Measurements from ENCODE around the gene ZNF311.
"Not testable (repeated sequence)": the region's sequence is repeated elsewhere in the genome, so short reads cannot be mapped to it uniquely, and the experiment has no call there.

Gene ZNF311

DNA sequence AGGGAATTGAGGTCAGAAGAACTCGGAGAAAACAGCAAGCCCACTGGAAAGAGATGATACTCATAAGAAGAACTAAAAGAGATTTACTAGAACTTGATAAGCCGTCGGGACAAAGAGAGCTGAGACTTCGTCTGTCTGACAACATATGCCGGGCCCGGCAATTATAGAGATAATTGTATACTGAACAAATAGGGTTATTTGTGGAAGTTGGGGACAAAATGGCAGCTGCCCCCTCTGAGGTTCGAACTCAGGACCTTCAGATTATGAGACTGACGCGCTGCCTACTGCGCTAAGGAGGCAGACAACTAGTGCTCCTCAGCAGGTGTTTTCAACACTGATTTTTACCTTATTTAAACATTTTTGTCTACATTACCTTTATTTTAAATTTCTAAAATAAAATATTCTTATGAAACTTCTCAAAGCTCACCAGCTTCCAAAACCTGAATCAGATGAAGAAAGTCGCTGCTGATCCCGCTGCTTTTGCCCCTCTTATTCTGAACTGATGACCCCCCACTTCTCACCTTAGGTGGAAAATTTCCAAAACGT lies 52.0 kb downstream of the ZNF311 start:
- DNase-seq (ENCODE audit: low spot score) = peak; percentile 57

DNA sequence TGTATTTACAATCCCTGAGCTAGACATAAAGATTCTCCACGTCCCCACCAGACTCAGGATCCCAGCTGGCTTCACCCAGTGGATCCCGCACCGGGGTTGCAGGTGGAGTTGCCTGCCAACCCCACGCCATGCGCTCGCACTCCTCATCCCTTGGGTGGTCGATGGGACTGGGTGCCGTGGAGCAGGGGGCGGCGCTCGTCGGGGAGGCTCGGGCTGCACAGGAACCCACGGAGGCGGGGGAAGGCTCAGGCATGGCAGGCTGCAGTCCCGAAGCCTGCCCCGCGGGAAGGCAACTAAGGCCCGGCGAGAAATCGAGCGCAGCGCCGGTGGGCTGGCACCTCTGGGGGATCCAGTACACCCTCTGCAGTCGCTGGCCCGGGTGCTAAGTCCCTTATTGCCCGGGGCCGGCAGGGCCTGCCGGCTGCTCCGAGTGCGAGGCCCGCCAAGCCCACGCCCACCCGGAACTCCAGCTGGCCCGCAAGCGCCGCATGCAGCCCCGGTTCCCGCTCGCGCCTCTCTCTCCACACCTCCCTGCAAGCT lies 55.4 kb downstream of the ZNF311 start:
- not testable (repeated sequence) for DNase-seq (ENCODE audit: low spot score)

DNA sequence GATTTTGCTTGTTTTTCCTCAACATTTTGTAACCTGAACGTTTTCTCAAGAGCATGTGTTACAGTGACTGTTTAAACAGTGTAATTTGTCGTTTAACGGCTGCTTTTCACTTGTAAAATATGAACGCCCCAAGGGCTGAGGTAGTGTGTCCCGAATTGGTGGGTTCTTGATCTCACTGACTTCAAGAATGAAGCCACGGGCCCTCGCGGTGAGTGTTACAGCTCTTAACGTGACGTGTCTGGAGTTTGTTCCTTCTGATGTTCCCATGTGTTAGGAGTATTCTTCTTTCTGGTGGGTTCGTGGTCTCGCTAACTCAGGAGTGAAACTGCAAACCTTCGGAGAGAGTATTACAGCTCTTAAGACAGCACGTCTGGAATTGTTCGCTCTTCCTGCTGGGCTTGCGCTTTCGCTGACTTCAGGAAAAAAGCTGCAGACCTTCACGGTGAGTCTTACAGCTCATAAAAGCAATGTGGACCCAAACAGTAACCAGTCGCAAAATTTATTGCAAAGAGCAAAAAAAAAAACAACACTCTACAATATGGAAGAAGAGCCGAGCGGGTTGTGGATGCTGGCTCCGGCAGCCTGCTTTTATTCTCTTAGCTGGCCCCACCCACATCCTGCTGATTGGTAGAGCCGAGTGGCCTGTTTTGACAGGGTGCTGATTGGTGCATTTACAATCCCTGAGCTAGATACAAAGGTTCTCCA lies 56.2 kb downstream of the ZNF311 start:
- no peak for DNase-seq (ENCODE audit: low spot score)

DNA sequence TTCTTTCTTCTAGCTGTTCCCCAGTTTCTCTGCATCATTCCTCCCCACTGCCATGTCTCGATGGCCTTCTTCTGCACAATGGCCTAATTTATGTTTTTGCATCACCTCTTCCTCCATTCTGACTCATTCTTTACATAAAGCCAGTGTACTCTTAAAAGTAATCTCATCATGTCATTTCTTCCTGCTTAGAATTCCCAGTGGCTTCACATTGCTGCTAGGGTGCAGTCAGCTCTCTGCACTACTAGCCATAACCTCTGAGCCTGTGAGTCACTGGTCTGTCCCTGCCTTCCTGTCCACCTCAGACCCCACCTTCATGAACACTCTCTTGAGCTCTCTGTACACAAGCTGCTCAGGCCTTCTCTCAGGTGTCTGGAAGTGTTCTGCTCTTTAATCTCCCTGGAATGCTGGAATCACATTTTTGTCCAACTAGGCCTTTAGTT lies 57.3 kb downstream of the ZNF311 start:
- no peak for DNase-seq (ENCODE audit: low spot score)

DNA sequence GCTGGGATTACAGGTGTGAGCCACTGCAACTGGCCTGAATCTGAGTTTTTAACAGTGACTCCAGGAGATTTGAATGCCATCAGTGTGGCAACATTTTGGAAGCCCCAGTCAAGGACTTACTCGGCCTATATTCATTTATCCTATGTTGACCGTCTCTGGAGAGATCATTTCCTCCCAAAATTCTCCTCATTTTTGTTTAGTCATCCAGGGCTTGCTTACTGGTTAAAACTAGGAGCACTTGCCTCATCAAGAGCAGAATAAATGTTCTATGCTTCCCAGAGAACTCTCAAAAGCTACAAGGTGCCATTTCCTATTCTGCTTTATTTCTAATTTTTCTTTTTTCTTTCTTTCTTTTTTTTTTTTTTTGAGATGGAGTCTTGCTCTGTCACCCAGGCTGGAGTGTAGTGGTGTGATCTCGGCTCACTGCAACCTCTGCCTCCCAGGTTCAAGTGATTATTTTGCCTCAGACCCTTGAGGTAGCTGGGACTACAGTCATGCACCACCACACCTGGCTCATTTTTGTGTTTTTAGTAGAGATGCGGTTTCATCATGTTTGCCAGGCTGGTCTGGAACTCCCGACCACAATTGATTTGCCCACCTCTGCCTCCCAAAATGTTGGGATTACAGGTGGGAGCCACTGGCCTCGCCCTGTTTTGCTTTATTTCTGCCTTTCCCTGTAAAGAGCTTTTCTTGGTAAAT lies 57.9 kb downstream of the ZNF311 start:
- no peak for DNase-seq (ENCODE audit: low spot score)

DNA sequence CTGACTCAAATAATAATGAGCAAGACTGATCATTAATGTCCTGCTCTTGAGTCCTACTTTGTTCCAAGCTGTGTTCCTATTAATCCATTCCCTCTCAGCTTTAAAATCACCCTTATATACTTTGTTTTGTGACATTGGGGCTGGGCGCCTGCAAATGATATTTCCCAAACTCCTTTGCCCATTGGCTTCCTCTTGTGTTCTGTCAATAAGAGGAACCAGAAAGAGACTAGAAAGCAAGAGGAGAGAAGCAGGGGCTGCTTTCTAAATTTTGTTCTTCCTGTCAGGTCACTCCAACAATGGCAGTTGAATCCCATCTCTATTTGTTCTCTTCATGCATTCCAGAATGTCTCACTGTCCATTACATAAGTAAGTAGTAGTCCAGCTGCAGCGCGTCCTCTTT lies 59.8 kb downstream of the ZNF311 start:
- no peak for DNase-seq (ENCODE audit: low spot score)

All from hematopoietic multipotent progenitor cell treated with erythropoietin and hydrocortisone succinate and interleukin-3 and kit ligand, for 17 days (in vitro differentiated cells).